C4-2B (cell line): Measurements from ENCODE around the gene LCE3D.
"Not testable (repeated sequence)": the region's sequence is repeated elsewhere in the genome, so short reads cannot be mapped to it uniquely, and the experiment has no call there.

Experiments used
- CTCF ChIP-seq: fragments of 450-650 bp; conservative IDR thresholded peaks from 2 replicates; pipeline ENCODE4 v1.5.1; 2017; ENCODE audit warnings: mild to moderate bottlenecking
- ZFX ChIP-seq: fragments of 450-650 bp; IDR thresholded peaks from 2 replicates; pipeline ENCODE4 v1.6.1; 2017

- not testable (repeated sequence) for TF ChIP-seq CTCF, ZFX
Observed at GRCh38 chr1:152579526-152579925, 790 bp downstream of the LCE3D start.
